HG03558 (cell line): ENCODE data around the gene CHEK2.
"Not testable (repeated sequence)": the region's sequence is repeated elsewhere in the genome, so short reads cannot be mapped to it uniquely, and the experiment has no call there.

Experiments used
- ATAC-seq: cut with Tn5 transposase; IDR thresholded peaks from one replicate; pipeline ENCODE4 v1.9.1; 2021; ENCODE audit warnings: moderate number of reproducible peaks; ENCODE audit not compliant: unreplicated experiment; ENCODE audit errors: extremely low read depth

Gene CHEK2

GRCh38 chr22:28703436-28703835, 38.2 kb downstream of the CHEK2 start:
- ATAC-seq, result no peak

DNA sequence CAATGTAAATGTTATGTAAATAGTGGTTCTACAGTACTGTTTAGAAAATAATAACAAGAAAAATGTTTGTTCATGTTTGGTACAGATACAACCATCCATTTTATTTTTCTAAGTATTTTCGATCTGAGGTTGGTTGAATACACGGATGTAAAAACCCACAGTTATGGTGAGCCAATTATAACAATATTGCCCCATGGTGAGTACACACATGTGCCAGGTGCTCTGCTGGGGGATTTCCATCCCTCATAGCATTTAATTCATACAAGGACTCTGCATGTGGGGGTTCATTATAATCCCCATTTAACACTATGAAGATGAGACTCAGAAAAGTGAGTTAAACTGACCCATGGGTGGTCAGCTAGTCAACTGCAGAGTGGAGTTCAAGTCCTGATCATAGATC, 38.7 kb downstream of the CHEK2 start:
- ATAC-seq, result no peak

DNA sequence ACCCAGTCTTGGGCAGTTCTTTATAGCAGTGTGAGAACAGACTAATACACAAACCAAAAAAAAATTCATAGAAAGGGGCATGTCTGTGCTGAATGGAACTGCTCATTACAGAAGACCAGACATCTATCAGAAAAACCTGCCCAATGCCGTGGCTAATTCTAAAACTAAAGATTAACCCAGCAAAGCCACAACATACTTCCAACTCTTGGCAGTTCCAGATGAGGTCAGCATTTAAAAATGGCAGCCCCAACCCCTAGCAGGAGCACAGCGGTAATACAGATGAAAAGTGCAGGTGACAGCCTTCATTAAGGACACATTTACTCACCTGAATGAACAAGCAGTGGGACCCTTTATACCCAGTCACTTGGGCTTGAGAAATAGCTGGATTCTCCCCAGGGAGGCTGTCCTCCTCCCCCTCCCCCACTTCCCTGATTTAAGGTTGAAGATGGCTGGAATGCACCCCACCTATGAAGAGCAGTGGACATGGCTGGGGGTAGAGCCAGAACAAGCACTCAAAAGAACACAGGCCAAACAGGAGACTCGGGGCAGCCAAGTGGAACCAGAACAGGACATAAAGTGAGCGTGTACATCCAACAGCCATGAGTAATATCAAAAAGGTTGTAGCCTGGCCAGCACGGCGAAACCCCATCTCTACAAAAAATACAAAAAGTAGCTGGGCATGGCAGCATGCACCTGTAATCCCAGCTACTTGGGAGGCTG, 48.4 kb downstream of the CHEK2 start:
- not testable (repeated sequence) for ATAC-seq

- ATAC-seq, result not testable (repeated sequence)
Measured at GRCh38 chr22:28689796-28690195, 51.8 kb downstream of the CHEK2 start.

- not testable (repeated sequence) for ATAC-seq
Measured at GRCh38 chr22:28682966-28683365, 58.7 kb downstream of the CHEK2 start.

DNA sequence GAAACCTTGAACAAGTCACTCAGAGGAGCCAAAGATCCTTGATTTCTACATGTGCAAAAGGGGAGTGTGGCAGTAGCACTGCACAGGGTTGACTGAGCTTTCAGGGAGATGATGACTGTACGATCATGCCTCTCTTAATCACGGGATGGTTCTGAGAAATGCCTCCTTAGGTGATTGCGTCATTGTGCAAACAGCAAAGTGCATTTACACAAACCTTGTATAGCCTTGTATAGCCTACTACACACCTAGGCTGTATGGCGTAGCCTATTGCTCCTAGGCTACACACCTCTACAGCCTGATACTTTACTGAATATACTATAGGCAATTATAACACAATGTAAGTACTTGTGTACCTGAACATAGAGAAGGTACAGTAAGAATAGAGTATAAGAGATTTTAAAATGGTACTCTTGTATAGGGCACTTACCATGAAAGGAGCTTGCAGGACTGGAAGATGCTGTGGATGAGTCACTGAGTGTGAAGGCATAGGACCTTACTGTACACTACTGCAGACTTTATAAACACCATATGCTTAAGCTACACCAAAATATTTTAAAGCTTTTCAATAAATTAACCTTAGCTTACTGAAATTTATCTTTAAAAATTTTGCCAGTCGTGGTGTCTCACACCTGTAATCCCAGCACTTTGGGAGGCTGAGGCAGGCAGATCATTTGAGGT, 60.7 kb downstream of the CHEK2 start:
- ATAC-seq, result not testable (repeated sequence)

DNA sequence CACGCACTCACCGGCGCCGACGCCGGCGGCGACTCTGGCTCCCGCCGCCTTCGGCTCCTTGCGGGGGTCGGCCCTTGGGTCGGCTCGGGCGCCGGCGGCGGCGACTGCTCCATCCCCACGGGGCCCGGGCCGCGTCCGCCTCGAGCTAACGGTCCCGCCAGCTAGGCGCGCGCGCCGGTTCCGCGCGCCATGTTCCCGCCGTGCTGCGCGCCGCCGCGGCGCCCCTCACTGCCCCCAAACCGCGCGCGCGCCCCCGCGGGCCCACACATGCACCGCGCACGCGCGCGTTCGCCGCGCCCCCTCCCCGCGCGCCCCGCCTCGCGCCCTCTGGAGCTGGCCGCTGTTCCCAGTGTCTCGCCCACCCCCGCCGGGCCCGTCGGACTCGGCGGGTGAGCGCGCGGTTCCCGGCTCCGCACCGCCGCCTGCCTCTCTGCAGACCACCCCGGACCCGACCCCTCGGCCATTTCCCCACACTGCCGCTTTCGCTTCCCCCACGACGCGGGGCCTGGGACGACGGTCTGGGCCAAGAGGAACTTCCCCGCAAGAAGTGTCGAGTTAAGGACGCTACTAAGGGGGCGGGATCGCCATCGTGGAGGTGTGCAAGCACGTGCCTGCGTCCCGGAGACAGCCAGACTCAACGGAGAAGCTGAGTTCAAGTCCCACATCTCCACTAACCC, 61.9 kb downstream of the CHEK2 start, which contains the start of gene TTC28:
TTC28 (minus strand) TSS at position 230 of the 677 bp plus-strand sequence; CDS start at position 113, 117 bp downstream.
- not testable (repeated sequence) for ATAC-seq

GRCh38 chr22:28678778-28679610, 62.6 kb downstream of the CHEK2 start:
- not testable (repeated sequence) for ATAC-seq

DNA sequence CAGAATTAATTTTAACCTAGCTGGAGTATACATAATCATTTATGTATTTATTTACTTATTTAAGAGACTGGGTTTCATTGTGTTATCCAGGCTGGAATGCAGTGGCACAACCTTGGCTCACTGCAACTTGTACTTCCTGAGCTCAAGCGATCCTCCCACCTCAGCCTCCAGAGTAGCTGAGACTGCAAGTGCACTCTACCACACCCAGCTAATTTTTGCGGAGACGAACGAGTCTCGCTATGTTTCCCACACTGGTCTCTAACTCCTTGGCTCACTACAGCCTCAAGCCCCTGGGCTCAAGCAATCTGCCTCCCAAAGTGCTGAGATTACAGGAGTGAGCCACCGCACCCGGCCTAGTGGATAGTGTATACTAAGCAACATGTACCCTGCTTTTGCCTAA, 63.5 kb downstream of the CHEK2 start:
- ATAC-seq, result not testable (repeated sequence)

GRCh38 chr22:28674121-28674563, 67.5 kb downstream of the CHEK2 start:
- no peak for ATAC-seq

DNA sequence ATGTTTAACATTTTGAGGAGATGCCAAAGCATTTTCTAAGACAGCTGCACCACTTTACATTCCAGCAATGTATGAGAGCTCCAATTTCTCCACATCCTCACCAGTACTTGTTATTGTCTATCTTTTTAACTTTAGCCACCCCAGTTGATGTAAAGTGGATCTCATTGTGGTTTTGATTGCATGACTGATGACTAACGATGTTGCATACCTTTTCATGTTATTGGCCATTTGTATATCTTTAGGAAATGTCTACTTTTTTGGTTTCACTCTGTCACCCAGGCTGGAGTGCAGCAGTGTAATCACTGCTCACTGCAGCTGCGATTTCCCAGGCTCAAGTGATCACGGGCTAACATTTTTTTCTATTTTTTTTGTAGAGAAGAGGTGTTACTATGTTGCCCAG, 70.9 kb downstream of the CHEK2 start:
- ATAC-seq, result no peak

DNA sequence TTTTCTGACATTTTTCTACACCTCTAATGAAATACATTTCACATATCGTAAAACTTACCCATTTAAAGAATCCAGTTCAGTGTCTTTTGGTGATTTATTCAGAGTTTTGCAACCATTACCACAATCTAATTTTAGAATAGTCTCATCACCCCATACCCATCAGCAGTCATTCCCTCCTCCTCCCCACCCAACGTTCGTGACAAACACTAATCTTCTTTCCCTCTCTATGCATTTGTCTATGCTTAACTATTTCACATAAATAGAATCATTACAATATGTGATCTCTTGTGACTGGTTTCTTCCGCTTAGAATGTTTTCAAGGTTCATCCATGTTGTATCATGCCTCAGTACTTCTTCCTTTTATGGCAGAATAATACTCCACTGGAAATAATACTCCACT, 71.5 kb downstream of the CHEK2 start:
- ATAC-seq, result no peak

DNA sequence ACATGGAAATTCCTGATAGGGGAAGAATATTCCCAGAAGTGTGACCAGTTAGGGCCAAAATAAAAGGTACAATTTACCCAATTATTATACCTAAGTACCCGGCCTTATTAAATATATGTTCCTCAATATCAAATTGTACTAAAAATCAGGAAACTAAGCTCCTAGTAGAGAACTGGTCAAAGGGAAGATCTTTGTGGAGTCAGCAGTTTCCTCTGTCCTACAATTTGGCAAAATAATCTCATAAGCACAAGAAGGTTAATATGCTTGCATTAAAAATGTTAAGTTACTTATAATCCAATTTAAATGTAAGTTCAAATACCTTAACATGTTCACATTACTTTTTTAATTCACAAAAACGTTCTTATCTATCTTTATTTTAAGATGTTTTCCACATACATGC, 72.2 kb downstream of the CHEK2 start:
- no peak for ATAC-seq

GRCh38 chr22:28663569-28663942, 78.1 kb downstream of the CHEK2 start:
- ATAC-seq, result not testable (repeated sequence)

- ATAC-seq, result no peak
Measured at GRCh38 chr22:28658448-28658847, 83.2 kb downstream of the CHEK2 start.

- ATAC-seq, result no peak
Measured at GRCh38 chr22:28656181-28656580, 85.4 kb downstream of the CHEK2 start.

- ATAC-seq, result no peak
Measured at GRCh38 chr22:28650463-28650862, 91.2 kb downstream of the CHEK2 start.

GRCh38 chr22:28648792-28649191, 92.8 kb downstream of the CHEK2 start:
- no peak for ATAC-seq

DNA sequence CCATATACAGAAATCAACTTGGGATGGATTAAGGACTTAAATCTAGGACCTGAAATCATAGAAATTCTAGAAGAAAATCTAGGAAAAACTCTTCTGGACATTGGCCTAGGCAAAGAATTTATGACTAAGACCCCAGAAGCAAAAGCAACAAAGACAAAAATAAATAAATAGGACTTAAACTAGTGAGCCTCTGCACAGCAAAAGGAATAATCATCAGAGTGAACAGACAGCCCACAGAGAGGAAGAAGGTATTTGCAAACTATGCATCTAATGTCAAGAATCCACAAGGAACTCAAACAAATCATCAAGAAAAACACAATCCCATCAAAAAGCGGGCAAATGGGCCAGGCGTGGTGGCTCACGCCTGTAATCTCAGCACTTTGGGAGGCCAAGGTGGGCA, 94.4 kb downstream of the CHEK2 start:
- no peak for ATAC-seq

GRCh38 chr22:28639321-28639720, 102.3 kb downstream of the CHEK2 start:
- ATAC-seq, result no peak
